Measurements from ENCODE around the gene LZTR1.

Gene LZTR1

DNA sequence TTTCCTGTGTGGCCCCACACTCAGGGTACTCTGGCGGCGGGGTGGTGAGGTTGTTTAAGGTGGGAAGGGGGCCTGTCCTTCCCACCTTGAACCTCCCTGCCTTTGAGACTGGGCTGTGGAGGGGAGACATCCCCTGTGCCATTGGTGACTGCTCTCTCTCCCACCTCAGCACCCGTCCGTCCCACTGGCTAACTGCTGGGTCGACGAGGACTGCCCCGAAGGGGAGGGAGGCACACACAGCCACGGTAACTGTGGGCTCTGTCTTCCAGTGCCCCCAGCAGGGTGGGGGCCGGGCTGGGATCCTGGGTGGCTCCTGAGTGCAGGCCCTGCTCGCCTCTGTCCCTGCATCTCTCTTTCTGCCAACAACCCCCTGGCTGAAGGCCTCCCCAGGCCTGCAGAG is 40.4 kb downstream of the LZTR1 start:
- TF ChIP-seq, protein P1, sequence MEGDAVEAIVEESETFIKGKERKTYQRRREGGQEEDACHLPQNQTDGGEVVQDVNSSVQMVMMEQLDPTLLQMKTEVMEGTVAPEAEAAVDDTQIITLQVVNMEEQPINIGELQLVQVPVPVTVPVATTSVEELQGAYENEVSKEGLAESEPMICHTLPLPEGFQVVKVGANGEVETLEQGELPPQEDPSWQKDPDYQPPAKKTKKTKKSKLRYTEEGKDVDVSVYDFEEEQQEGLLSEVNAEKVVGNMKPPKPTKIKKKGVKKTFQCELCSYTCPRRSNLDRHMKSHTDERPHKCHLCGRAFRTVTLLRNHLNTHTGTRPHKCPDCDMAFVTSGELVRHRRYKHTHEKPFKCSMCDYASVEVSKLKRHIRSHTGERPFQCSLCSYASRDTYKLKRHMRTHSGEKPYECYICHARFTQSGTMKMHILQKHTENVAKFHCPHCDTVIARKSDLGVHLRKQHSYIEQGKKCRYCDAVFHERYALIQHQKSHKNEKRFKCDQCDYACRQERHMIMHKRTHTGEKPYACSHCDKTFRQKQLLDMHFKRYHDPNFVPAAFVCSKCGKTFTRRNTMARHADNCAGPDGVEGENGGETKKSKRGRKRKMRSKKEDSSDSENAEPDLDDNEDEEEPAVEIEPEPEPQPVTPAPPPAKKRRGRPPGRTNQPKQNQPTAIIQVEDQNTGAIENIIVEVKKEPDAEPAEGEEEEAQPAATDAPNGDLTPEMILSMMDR (IDR thresholded peaks at IDR 0.05; ENCODE audit: low read depth, low read length, missing control alignments) = no peak
- in situ Hi-C loops (cut with HindIII; ENCODE audit: low sequenced_read_pairs) = no loop called here
- no peak for DNase-seq (ENCODE audit: low read depth)
- no peak overlapping the region for H3K4me3 ChIP-seq (ENCODE audit: low read depth, low read length)

DNA sequence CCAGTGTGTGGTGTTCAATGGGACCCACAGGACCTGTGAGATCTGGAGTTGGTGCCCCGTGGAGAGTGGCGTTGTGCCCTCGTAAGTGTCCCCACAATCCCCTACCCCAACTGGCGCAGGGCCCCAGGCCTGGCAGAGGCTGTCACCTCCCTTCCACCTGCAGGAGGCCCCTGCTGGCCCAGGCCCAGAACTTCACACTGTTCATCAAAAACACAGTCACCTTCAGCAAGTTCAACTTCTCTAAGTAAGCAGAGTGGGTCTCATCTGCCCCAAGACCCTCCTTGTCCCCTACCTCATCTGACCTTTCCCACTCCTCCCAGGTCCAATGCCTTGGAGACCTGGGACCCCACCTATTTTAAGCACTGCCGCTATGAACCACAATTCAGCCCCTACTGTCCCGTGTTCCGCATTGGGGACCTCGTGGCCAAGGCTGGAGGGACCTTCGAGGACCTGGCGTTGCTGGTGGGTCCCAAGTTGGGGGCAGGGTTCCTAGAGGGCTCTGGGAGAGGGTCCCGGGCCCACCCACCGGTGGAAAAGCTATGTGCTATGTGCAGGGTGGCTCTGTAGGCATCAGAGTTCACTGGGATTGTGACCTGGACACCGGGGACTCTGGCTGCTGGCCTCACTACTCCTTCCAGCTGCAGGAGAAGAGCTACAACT is 41.0 kb downstream of the LZTR1 start:
- in situ Hi-C loops (cut with HindIII; ENCODE audit: low sequenced_read_pairs) = no loop called here
- no peak for DNase-seq (ENCODE audit: low read depth)
- no peak overlapping the region for H3K4me3 ChIP-seq (ENCODE audit: low read depth, low read length)
- TF ChIP-seq, protein P1 (IDR thresholded peaks at IDR 0.05; ENCODE audit: low read depth, low read length, missing control alignments) = no peak

DNA sequence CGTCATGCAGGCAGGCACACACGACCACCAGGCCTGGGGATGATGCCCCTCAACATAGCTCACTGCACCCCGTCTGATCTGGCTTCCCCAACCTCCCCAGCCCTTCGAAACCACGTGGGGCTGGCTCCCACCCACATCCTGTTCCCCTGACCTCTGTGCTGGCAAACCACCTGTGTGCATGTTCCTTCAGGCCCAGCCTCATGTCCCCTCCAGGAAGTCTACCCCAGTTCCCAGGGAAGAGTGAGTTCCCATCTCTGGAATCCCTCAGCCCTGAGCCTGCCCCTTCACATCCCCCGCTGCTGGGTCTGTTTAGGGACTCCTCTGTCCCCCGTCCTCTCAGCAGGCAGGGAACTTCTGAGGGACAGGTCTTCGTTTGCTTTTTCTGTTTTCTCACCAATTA is 43.2 kb downstream of the LZTR1 start:
- in situ Hi-C loops (cut with HindIII; ENCODE audit: low sequenced_read_pairs) = no loop called here
- no peak overlapping the region for H3K4me3 ChIP-seq (ENCODE audit: low read depth, low read length)
- TF ChIP-seq, protein P1 (IDR thresholded peaks at IDR 0.05; ENCODE audit: low read depth, low read length, missing control alignments) = no peak
- no peak for DNase-seq (ENCODE audit: low read depth)

DNA sequence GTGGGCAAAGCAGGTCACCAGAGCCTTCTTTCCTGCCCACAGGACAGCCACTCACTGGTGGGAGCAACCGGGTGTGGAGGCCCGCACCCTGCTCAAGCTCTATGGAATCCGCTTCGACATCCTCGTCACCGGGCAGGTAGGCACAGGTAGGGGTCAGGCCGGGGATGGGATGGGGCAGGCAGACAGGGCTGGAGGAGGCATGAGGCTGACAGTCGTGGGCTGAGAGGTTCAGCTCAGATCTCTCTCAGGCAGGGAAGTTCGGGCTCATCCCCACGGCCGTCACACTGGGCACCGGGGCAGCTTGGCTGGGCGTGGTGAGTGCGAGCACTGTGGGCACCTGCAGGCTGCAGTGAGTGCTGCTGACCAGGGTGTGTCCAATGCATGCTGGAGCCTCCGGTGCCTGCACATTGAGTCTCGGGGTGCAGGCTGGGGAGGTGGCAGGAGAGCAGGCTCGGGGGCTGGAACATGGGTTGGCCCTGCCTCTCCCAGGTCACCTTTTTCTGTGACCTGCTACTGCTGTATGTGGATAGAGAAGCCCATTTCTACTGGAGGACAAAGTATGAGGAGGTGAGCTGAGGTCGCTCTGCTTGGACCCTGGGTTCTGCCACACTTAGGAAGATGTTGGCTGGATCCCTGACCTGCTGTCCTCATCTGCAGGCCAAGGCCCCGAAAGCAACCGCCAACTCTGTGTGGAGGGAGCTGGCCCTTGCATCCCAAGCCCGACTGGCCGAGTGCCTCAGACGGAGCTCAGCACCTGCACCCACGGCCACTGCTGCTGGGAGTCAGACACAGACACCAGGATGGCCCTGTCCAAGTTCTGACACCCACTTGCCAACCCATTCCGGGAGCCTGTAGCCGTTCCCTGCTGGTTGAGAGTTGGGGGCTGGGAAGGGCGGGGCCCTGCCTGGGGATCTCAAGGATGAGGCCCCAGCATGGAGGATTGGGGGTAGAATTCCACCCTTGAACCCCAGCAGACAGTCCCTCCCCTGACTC is 44.0 kb downstream of the LZTR1 start:
- H3K4me3 ChIP-seq (ENCODE audit: low read depth, low read length) = no peak overlapping the region
- in situ Hi-C loops (cut with HindIII; ENCODE audit: low sequenced_read_pairs) = no loop called here
- TF ChIP-seq, protein P1 (IDR thresholded peaks at IDR 0.05; ENCODE audit: low read depth, low read length, missing control alignments) = no peak
- no peak for DNase-seq (ENCODE audit: low read depth)

DNA sequence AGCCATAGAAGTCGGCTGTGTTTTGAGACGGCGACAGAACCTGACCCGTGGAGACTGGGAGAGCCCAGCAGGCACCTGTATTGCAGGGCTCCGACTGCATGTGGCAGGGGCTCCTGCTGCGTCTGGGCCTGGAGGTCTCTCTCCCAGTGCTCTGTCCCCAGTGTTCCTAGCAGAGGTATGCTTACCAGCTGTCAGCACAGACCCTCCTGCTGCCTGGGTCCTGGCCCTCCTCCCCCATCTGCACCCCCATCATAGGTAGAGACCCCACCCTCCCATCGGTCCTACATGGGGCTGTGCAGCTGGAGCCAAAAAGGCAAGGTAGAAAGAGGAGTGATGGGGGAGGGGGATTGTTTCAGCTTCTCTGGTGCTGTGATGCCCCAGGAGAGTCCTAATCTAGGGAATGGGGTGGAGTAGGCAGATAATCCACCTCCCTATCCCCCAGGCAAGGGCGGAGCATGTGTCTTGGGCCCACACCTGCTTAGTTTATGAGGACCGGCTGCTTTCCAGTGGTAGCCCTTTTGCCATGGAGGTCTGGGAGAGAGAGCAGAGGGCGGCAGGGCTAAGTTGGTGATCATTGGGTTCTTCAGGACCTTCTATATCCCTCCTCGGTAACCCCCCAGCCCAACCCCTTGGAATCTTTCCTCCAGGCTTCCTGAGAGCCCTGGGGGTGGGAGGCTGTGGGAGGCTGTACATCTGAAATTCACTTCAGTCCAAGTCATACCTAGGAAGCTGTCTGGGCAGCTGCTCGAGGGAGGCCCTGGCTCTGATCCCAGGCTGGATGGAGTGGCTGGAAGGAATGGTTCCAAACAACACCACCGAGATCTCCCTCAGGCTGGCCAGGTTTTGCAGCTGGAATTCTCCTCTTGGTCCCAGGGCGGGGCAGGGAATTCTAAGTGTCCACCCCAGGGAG is 44.9 kb downstream of the LZTR1 start:
- H3K4me3 ChIP-seq (ENCODE audit: low read depth, low read length) = no peak overlapping the region
- DNase-seq (ENCODE audit: low read depth) = peak; percentile 50
- in situ Hi-C loops (cut with HindIII; ENCODE audit: low sequenced_read_pairs) = no loop called here
- TF ChIP-seq, protein P1 (IDR thresholded peaks at IDR 0.05; ENCODE audit: low read depth, low read length, missing control alignments) = no peak
